Embryonic facial prominence (tissue), 1 donor: Measurements from ENCODE around the gene CDC42EP2.

ENCODE experiments used
- DNase-seq: peaks from one replicate; pipeline ENCODE4 v3.0.0-alpha.2; 2016; ENCODE audit errors: extremely low spot score

Gene CDC42EP2

GRCh38 chr11:65297026-65297672 is 17.5 kb upstream of the CDC42EP2 start:
- DNase-seq: no peak

GRCh38 chr11:65298131-65298535 is 16.5 kb upstream of the CDC42EP2 start:
- DNase-seq: no peak

- no peak for DNase-seq
Observed at GRCh38 chr11:65298655-65299179, 15.9 kb upstream of the CDC42EP2 start.

- DNase-seq: no peak
Observed at GRCh38 chr11:65300621-65301275, 13.9 kb upstream of the CDC42EP2 start.

- DNase-seq: no peak
Observed at GRCh38 chr11:65301491-65302329, 13.0 kb upstream of the CDC42EP2 start.

GRCh38 chr11:65303555-65303954 is 11.1 kb upstream of the CDC42EP2 start:
- DNase-seq: no peak

- DNase-seq: no peak
Observed at GRCh38 chr11:65304110-65304509, 10.6 kb upstream of the CDC42EP2 start.

- DNase-seq: no peak
Observed at GRCh38 chr11:65304613-65305012, 10.1 kb upstream of the CDC42EP2 start.

- no peak for DNase-seq
Observed at GRCh38 chr11:65305501-65306268, 9.0 kb upstream of the CDC42EP2 start.

GRCh38 chr11:65307298-65308229 is 7.1 kb upstream of the CDC42EP2 start:
- DNase-seq: no peak

- no peak for DNase-seq
Observed at GRCh38 chr11:65308281-65308891, 6.3 kb upstream of the CDC42EP2 start.

- DNase-seq: no peak
Observed at GRCh38 chr11:65309006-65309405, 5.7 kb upstream of the CDC42EP2 start.

GRCh38 chr11:65310215-65310614 is 4.5 kb upstream of the CDC42EP2 start:
- DNase-seq: no peak

GRCh38 chr11:65310736-65311135 is 3.9 kb upstream of the CDC42EP2 start:
- DNase-seq: no peak

- no peak for DNase-seq
Observed at GRCh38 chr11:65311170-65311678, 3.4 kb upstream of the CDC42EP2 start.

GRCh38 chr11:65315204-65315865 is 669 bp downstream of the CDC42EP2 start:
- peak; percentile 51 for DNase-seq

- DNase-seq: no peak
Observed at GRCh38 chr11:65315866-65316226, 1.2 kb downstream of the CDC42EP2 start.

- DNase-seq: peak; percentile 42
Observed at GRCh38 chr11:65316227-65317024, 1.8 kb downstream of the CDC42EP2 start.
